Epithelial cell of proximal tubule (primary cell): ENCODE results near the gene HBS1L. TPM values are rescaled to one million over a fixed set of nuclear protein-coding genes. Genes with fewer than 3 reads are reported as not detected.

ENCODE experiments used
- DNase-seq: peaks from one replicate; pipeline ENCODE4 v3.0.0-alpha.2; 2011; ENCODE audit warnings: low read depth
- H3K4me3 ChIP-seq: 2 replicates; pipeline ENCODE4 v1.5.1; 2011; ENCODE audit warnings: low read depth, mild to moderate bottlenecking, low read length
- total RNA-seq: library from RNA; depleted of rRNA; stranded (reverse); fragments of >200 nt; gene quantifications from 2 replicates; pipeline ENCODE4 v1.2.3, GENCODE V29; 2015
- TF ChIP-seq, protein P1 (sequence below): conservative IDR thresholded peaks from 2 replicates; pipeline ENCODE4 v1.5.1; 2012; ENCODE audit warnings: low read depth, mild to moderate bottlenecking, low read length

HBS1L gene
- total RNA-seq, 1 donor from 2014 or later: 91.7 TPM

GRCh38 chr6:135071541-135071940 is 16.9 kb upstream of the HBS1L start:
- TF ChIP-seq, protein P1, sequence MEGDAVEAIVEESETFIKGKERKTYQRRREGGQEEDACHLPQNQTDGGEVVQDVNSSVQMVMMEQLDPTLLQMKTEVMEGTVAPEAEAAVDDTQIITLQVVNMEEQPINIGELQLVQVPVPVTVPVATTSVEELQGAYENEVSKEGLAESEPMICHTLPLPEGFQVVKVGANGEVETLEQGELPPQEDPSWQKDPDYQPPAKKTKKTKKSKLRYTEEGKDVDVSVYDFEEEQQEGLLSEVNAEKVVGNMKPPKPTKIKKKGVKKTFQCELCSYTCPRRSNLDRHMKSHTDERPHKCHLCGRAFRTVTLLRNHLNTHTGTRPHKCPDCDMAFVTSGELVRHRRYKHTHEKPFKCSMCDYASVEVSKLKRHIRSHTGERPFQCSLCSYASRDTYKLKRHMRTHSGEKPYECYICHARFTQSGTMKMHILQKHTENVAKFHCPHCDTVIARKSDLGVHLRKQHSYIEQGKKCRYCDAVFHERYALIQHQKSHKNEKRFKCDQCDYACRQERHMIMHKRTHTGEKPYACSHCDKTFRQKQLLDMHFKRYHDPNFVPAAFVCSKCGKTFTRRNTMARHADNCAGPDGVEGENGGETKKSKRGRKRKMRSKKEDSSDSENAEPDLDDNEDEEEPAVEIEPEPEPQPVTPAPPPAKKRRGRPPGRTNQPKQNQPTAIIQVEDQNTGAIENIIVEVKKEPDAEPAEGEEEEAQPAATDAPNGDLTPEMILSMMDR: no peak
- DNase-seq: no peak
- H3K4me3 ChIP-seq: no peak overlapping the region

DNA sequence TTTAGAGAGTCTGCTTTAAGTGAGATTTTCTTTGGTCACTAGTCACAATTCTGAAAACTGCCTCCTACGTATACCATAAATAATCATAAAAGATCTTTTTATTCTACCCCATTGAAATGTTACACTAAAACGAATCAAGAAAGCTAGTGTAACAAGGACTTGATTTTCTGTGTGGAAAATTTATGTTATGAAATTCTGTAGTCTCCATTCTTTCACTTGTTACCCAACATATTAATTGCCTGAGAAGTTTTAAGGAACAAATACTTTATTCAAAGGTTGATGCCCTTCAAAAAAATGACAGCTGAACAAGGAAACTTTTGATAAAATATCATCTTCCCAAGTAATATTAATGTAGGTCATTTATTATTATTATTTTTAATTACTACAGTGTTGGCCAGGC is 13.3 kb upstream of the HBS1L start:
- no peak for DNase-seq
- no peak overlapping the region for H3K4me3 ChIP-seq
- TF ChIP-seq, protein P1: no peak

- TF ChIP-seq, protein P1: no peak
- H3K4me3 ChIP-seq: no peak overlapping the region
- no peak for DNase-seq
Observed at GRCh38 chr6:135066806-135067205, 12.2 kb upstream of the HBS1L start.

- no peak for DNase-seq
- no peak overlapping the region for H3K4me3 ChIP-seq
- TF ChIP-seq, protein P1: no peak
Observed at GRCh38 chr6:135066397-135066796, 11.8 kb upstream of the HBS1L start.

- H3K4me3 ChIP-seq: no peak overlapping the region
- TF ChIP-seq, protein P1: no peak
- no peak for DNase-seq
Observed at GRCh38 chr6:135064586-135064985, 10.0 kb upstream of the HBS1L start.

- no peak overlapping the region for H3K4me3 ChIP-seq
- TF ChIP-seq, protein P1: no peak
- DNase-seq: no peak
Observed at GRCh38 chr6:135063926-135064325, 9.3 kb upstream of the HBS1L start.

DNA sequence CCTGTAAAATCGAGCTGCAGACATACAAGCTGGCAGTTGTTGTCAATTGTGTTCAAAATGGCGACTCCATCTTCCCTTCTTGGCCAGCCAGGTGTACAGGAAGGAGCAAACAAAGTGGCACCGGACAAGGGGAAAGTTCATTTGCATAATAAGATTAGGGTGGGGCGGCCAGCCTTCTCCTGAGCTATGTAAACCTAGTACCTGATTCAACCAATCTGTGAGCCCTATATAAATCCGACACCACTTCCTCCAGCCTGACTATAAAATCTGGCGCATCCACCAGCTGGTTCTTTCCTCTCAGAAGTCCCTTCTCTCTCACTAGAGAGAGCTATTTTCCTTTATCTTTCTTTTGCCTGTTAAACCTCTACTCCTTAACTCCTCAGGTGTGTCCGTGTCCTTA is 8.1 kb upstream of the HBS1L start:
- no peak overlapping the region for H3K4me3 ChIP-seq
- no peak for DNase-seq
- TF ChIP-seq, protein P1: peak; percentile 26
